ENCODE measurements around the gene IMMP2L.

DNA sequence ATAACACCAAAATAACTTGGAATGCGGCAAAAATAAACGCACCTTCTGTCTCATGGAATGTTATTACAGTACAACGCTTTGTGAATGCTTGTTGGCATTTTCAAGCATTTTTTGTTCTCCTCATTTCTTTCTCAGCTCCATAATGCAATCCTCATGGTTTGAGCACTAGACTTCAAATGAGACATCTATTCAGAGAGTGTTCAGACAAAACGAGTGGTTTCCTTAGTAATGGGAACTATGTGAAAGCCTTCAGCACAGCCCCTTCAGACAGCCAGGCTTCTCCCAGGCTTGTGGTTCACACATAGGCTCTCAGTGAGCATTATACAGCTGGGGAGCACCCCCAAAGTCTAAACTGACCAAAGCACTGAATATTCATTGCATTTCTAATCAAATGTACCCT lies 479.9 kb downstream of the IMMP2L start:
- TF ChIP-seq, protein P1, sequence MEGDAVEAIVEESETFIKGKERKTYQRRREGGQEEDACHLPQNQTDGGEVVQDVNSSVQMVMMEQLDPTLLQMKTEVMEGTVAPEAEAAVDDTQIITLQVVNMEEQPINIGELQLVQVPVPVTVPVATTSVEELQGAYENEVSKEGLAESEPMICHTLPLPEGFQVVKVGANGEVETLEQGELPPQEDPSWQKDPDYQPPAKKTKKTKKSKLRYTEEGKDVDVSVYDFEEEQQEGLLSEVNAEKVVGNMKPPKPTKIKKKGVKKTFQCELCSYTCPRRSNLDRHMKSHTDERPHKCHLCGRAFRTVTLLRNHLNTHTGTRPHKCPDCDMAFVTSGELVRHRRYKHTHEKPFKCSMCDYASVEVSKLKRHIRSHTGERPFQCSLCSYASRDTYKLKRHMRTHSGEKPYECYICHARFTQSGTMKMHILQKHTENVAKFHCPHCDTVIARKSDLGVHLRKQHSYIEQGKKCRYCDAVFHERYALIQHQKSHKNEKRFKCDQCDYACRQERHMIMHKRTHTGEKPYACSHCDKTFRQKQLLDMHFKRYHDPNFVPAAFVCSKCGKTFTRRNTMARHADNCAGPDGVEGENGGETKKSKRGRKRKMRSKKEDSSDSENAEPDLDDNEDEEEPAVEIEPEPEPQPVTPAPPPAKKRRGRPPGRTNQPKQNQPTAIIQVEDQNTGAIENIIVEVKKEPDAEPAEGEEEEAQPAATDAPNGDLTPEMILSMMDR (conservative IDR thresholded peaks at IDR 0.05; ENCODE audit: low read depth, low read length): no peak
- TF ChIP-seq, protein P2, sequence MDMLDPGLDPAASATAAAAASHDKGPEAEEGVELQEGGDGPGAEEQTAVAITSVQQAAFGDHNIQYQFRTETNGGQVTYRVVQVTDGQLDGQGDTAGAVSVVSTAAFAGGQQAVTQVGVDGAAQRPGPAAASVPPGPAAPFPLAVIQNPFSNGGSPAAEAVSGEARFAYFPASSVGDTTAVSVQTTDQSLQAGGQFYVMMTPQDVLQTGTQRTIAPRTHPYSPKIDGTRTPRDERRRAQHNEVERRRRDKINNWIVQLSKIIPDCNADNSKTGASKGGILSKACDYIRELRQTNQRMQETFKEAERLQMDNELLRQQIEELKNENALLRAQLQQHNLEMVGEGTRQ (IDR thresholded peaks at IDR 0.05; ENCODE audit: low read depth, low read length): no peak
- TF ChIP-seq POLR2A (IDR thresholded peaks at IDR 0.05; ENCODE audit: low read depth, low read length) (no peak), RFX5 (IDR thresholded peaks at IDR 0.05; ENCODE audit: low read depth, low read length) (no peak), MXI1 (IDR thresholded peaks at IDR 0.05; ENCODE audit: borderline replicate concordance, low read depth, low read length) (no peak), BHLHE40 (IDR thresholded peaks at IDR 0.05; ENCODE audit: low read depth, low read length) (no peak), CEBPB (IDR thresholded peaks at IDR 0.05; ENCODE audit: low read depth, low read length) (no peak), SMC3 (IDR thresholded peaks at IDR 0.05; ENCODE audit: low read depth, low read length) (no peak), RAD21 (IDR thresholded peaks at IDR 0.05; ENCODE audit: low read length) (no peak), FOS (IDR thresholded peaks at IDR 0.05; ENCODE audit: low read depth, low read length) (no peak), CHD1 (IDR thresholded peaks at IDR 0.05; ENCODE audit: low read depth, low read length) (no peak)
- TF ChIP-seq, protein P3, sequence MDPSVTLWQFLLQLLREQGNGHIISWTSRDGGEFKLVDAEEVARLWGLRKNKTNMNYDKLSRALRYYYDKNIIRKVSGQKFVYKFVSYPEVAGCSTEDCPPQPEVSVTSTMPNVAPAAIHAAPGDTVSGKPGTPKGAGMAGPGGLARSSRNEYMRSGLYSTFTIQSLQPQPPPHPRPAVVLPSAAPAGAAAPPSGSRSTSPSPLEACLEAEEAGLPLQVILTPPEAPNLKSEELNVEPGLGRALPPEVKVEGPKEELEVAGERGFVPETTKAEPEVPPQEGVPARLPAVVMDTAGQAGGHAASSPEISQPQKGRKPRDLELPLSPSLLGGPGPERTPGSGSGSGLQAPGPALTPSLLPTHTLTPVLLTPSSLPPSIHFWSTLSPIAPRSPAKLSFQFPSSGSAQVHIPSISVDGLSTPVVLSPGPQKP (IDR thresholded peaks at IDR 0.05; ENCODE audit: borderline replicate concordance, low read depth, low read length): no peak
